ENCODE data around the gene FMR1NB.

DNA sequence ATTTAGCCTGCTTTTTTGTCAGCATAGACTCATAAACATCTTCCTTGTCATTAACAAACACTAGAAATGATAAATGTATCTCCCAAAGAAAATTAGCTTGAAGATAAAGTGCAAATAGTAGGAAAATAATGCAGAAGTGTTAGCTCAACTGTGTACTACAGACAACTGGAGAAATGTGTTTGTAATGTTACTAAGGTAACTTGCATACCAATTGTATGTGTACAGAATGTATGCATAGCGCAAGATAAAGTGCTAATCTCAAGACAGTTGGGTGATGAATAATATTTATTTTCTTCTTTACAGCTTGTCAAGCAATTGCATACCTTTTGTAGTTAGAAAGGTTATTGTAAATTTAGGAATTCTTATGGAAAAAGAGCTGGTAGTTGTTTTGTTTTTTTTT lies 47.3 kb upstream of the FMR1NB start:
- TF ChIP-seq, protein P1, sequence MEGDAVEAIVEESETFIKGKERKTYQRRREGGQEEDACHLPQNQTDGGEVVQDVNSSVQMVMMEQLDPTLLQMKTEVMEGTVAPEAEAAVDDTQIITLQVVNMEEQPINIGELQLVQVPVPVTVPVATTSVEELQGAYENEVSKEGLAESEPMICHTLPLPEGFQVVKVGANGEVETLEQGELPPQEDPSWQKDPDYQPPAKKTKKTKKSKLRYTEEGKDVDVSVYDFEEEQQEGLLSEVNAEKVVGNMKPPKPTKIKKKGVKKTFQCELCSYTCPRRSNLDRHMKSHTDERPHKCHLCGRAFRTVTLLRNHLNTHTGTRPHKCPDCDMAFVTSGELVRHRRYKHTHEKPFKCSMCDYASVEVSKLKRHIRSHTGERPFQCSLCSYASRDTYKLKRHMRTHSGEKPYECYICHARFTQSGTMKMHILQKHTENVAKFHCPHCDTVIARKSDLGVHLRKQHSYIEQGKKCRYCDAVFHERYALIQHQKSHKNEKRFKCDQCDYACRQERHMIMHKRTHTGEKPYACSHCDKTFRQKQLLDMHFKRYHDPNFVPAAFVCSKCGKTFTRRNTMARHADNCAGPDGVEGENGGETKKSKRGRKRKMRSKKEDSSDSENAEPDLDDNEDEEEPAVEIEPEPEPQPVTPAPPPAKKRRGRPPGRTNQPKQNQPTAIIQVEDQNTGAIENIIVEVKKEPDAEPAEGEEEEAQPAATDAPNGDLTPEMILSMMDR (IDR thresholded peaks at IDR 0.05) = no peak
- TF ChIP-seq POLR2AphosphoS5 (IDR thresholded peaks at IDR 0.05; ENCODE audit: low read depth, low read length) = no peak

Measured in Panc1 (cell line).